ENCODE data around the gene ARHGAP15. TPM values are rescaled to one million over a fixed set of nuclear protein-coding genes. Genes with fewer than 3 reads are reported as not detected.

ARHGAP15 gene
- total RNA-seq, 1 experiment from 2014 or later, result 0.42 TPM

- TF ChIP-seq ZBTB33 (IDR thresholded peaks at IDR 0.05; ENCODE audit: extremely low read depth, insufficient replicate concordance, low read length) (no peak), SP1 (IDR thresholded peaks at IDR 0.05; ENCODE audit: low read depth) (no peak), TCF7L2 (IDR thresholded peaks at IDR 0.05; ENCODE audit: borderline replicate concordance, extremely low read depth, insufficient read depth, insufficient read length) (no peak), ZFX (IDR thresholded peaks at IDR 0.05) (no peak), MAX (IDR thresholded peaks at IDR 0.05) (no peak), YY1 (IDR thresholded peaks at IDR 0.05; ENCODE audit: extremely low read depth, insufficient replicate concordance, low read depth, low read length) (no peak), CBX3 (IDR thresholded peaks at IDR 0.05; ENCODE audit: low read depth) (no peak), ZNF274 (IDR thresholded peaks at IDR 0.05; ENCODE audit: low read depth, low read length) (no peak)
Observed at GRCh38 chr2:143482316-143482715, 353.1 kb downstream of the ARHGAP15 start (continued).

- intact Hi-C loops (cut with micrococcal nuclease), result no loop called here
- no peak for DNase-seq (ENCODE audit: low read depth, low spot score)
- no peaks in the 10 kb centered on the region for H4K20me1 ChIP-seq (ENCODE audit: insufficient read depth)
- ChIA-PET RAD21 (ENCODE audit: low non-redundant PET in 1 of 2, low total read pairs in 2 of 2, uncharacterized antibody in 2 of 2, unreplicated experiment in 2 of 2) (no interaction called here), CTCF (no interaction called here), POLR2A (no interaction called here)
- H2AFZ ChIP-seq (ENCODE audit: low read depth, low read length, poor library complexity, severe bottlenecking), result no peak overlapping the region
- no peaks in the 10 kb centered on the region for H3K36me3 ChIP-seq (ENCODE audit: control insufficient read depth in 1 of 2, insufficient read depth in 2 of 2, low read length in 2 of 2)
- no peaks in the 10 kb centered on the region for H3K4me1 ChIP-seq (ENCODE audit: control insufficient read depth in 1 of 2, insufficient read depth in 2 of 2, low read length in 2 of 2)
- no peaks in the 10 kb centered on the region for H3K27me3 ChIP-seq (ENCODE audit: insufficient read depth, low read length)
- no peak overlapping the region for H3K9ac ChIP-seq (ENCODE audit: low read length)
- H3K27ac ChIP-seq (ENCODE audit: low read depth, low read length), result no peak overlapping the region
- no peak for ATAC-seq
- H3K9me3 ChIP-seq (ENCODE audit: control insufficient read depth in 1 of 2, insufficient read depth in 1 of 2, low read depth in 1 of 2, low read length in 2 of 2), result no peaks in the 10 kb centered on the region
- H3K79me2 ChIP-seq (ENCODE audit: insufficient read depth, low read length), result no peaks in the 10 kb centered on the region
- H3K4me2 ChIP-seq (ENCODE audit: low read length), result no peak overlapping the region
- H3K4me3 ChIP-seq (replicated peaks in 1 of 2; ENCODE audit: low read depth in 1 of 2, low read length in 2 of 2), result no peak overlapping the region
- no TSS peak for BruUV-seq (replicated peaks)
- no peaks in the 10 kb centered on the region for H3K9me2 ChIP-seq (ENCODE audit: insufficient read depth)
- TF ChIP-seq POLR2A (IDR thresholded peaks at IDR 0.05; ENCODE audit: borderline replicate concordance, extremely low read depth, insufficient read depth, insufficient read length) (no peak), JUND (IDR thresholded peaks at IDR 0.05) (no peak), EZH2phosphoT487 (IDR thresholded peaks at IDR 0.05; ENCODE audit: borderline replicate concordance) (no peak), MAX (IDR thresholded peaks at IDR 0.05) (no peak), ZFX (IDR thresholded peaks at IDR 0.05) (no peak), POLR2AphosphoS5 (IDR thresholded peaks at IDR 0.05; ENCODE audit: low read depth, low read length) (no peak), ATF3 (IDR thresholded peaks at IDR 0.05) (no peak), ELF1 (IDR thresholded peaks at IDR 0.05; ENCODE audit: borderline replicate concordance, low read depth) (no peak), EZH2 (IDR thresholded peaks at IDR 0.05) (no peak), ZNF274 (IDR thresholded peaks at IDR 0.05; ENCODE audit: low read depth, low read length) (no peak), CBX3 (IDR thresholded peaks at IDR 0.05; ENCODE audit: low read depth) (no peak), SP1 (IDR thresholded peaks at IDR 0.05; ENCODE audit: low read depth) (no peak)
- TF ChIP-seq, protein P1, sequence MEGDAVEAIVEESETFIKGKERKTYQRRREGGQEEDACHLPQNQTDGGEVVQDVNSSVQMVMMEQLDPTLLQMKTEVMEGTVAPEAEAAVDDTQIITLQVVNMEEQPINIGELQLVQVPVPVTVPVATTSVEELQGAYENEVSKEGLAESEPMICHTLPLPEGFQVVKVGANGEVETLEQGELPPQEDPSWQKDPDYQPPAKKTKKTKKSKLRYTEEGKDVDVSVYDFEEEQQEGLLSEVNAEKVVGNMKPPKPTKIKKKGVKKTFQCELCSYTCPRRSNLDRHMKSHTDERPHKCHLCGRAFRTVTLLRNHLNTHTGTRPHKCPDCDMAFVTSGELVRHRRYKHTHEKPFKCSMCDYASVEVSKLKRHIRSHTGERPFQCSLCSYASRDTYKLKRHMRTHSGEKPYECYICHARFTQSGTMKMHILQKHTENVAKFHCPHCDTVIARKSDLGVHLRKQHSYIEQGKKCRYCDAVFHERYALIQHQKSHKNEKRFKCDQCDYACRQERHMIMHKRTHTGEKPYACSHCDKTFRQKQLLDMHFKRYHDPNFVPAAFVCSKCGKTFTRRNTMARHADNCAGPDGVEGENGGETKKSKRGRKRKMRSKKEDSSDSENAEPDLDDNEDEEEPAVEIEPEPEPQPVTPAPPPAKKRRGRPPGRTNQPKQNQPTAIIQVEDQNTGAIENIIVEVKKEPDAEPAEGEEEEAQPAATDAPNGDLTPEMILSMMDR (IDR thresholded peaks at IDR 0.05 in 2 of 3, conservative IDR thresholded peaks at IDR 0.05 in 1 of 3; ENCODE audit: borderline replicate concordance in 1 of 3, insufficient read depth in 1 of 3, low read depth in 2 of 3, low read length in 2 of 3), result no peak
- TF ChIP-seq, protein P2, sequence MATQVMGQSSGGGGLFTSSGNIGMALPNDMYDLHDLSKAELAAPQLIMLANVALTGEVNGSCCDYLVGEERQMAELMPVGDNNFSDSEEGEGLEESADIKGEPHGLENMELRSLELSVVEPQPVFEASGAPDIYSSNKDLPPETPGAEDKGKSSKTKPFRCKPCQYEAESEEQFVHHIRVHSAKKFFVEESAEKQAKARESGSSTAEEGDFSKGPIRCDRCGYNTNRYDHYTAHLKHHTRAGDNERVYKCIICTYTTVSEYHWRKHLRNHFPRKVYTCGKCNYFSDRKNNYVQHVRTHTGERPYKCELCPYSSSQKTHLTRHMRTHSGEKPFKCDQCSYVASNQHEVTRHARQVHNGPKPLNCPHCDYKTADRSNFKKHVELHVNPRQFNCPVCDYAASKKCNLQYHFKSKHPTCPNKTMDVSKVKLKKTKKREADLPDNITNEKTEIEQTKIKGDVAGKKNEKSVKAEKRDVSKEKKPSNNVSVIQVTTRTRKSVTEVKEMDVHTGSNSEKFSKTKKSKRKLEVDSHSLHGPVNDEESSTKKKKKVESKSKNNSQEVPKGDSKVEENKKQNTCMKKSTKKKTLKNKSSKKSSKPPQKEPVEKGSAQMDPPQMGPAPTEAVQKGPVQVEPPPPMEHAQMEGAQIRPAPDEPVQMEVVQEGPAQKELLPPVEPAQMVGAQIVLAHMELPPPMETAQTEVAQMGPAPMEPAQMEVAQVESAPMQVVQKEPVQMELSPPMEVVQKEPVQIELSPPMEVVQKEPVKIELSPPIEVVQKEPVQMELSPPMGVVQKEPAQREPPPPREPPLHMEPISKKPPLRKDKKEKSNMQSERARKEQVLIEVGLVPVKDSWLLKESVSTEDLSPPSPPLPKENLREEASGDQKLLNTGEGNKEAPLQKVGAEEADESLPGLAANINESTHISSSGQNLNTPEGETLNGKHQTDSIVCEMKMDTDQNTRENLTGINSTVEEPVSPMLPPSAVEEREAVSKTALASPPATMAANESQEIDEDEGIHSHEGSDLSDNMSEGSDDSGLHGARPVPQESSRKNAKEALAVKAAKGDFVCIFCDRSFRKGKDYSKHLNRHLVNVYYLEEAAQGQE (IDR thresholded peaks at IDR 0.05; ENCODE audit: low read depth), result no peak
Observed at GRCh38 chr2:143482771-143483170, 353.6 kb downstream of the ARHGAP15 start.
